Prostate gland (tissue), 2 donors: Measurements from ENCODE around the gene IGF1R.

Source experiments
- CTCF ChIP-seq, 4 experiments: fragments of 200-600 bp in 2 of 4; fragments of 450-650 bp in 2 of 4; sonication (generic) in 2 of 4; IDR thresholded peaks; 1 replicate in 3 of 4; 2 replicates in 1 of 4; pipeline ENCODE4 v1.5.1; 2016 to 2019; ENCODE audit warnings: antibody characterized with exemption in 4 of 4, mild to moderate bottlenecking in 2 of 4, moderate library complexity in 2 of 4
- POLR2A ChIP-seq: fragments of 450-650 bp; IDR thresholded peaks from one replicate; pipeline ENCODE4 v1.6.1; 2016; ENCODE audit warnings: antibody characterized with exemption, mild to moderate bottlenecking

DNA sequence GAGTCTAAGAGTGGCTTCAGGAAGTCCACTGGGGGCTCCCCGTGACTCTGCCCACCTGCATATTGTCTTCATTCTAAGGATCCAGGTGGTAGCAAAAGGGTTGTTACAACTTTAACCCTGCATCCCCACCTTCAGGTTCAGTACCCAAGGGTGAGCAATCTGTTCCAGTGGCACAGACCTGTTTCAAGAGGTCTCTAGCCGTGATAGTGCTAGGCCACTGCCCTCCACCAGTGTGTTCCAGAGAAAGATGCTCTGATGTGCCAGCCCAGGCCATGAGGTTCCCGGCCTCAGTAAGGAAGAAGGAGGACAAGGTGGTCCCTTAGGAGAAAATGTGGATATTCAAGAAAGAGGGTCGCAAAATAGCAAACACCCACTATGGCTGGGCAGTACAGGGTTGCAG, 87.0 kb downstream of the IGF1R start:
- TF ChIP-seq CTCF (IDR thresholded peaks at IDR 0.05) (no peak), POLR2A (no peak)
